ENCODE measurements around the gene SLC26A11.

DNA sequence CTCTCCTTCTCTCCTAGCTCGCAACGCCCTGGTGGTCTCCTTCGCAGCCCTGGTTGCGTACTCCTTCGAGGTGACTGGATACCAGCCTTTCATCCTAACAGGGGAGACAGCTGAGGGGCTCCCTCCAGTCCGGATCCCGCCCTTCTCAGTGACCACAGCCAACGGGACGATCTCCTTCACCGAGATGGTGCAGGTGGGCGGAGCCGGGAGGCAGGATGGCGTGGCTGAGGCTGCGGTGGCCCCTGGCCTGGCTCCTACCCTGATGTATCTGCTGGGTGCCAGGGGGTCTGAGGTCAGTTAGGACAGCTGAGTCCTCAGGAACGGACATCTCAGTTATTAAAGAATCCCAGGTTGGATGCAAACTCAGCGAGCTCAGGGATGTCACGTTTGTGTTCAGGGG lies 16.7 kb downstream of the SLC26A11 start:
- TF ChIP-seq YY1 (IDR thresholded peaks at IDR 0.05; ENCODE audit: insufficient read depth, insufficient read length) = no peak
- no peak for TF ChIP-seq ZNF274 (IDR thresholded peaks at IDR 0.05; ENCODE audit: low read depth, low read length)

Data from NT2/D1 (cell line).